DND-41 (cell line): ENCODE measurements around the gene HECW1.

ENCODE experiments used
- ATAC-seq: fragments of 200-7000 bp; cut with Tn5 transposase; 3 replicates; pipeline ENCODE4 v1.9.1; 2021; ENCODE audit warnings: low read depth; ENCODE audit not compliant: insufficient read depth
- DNase-seq: peaks from one replicate; pipeline ENCODE4 v3.0.0-alpha.2; 2020
- H2AFZ ChIP-seq: 2 replicates; pipeline ENCODE4 v1.6.0; 2012; ENCODE audit warnings: low read depth, low read length
- H3K27ac ChIP-seq: 2 replicates; pipeline ENCODE4 v1.5.1; 2012; ENCODE audit warnings: low read length, inconsistent platforms
- H3K27me3 ChIP-seq: fragments of 200-600 bp; sonication (generic); 2 replicates; pipeline ENCODE4 v1.6.0; 2012; ENCODE audit warnings: low read length, mild to moderate bottlenecking, inconsistent platforms; ENCODE audit not compliant: insufficient read depth, poor library complexity
- H3K36me3 ChIP-seq: 2 replicates; pipeline ENCODE4 v1.5.1; 2012; ENCODE audit warnings: low read length, inconsistent platforms; ENCODE audit not compliant: insufficient read depth
- H3K4me1 ChIP-seq: 2 replicates; pipeline ENCODE4 v1.5.1; 2012; ENCODE audit warnings: mild to moderate bottlenecking, low read length; ENCODE audit not compliant: insufficient read depth
- H3K4me2 ChIP-seq: 2 replicates; pipeline ENCODE4 v1.6.0; 2012; ENCODE audit warnings: mild to moderate bottlenecking, moderate library complexity, low read length, inconsistent platforms; ENCODE audit not compliant: insufficient read depth
- H3K4me3 ChIP-seq, 2 experiments: fragments of 200-600 bp in 1 of 2; shearing (Covaris generic) in 1 of 2; 2 replicates each; pipeline ENCODE4 v1.5.1; 2012 to 2016; ENCODE audit warnings: inconsistent platforms in 2 of 2, low read length in 2 of 2, mild to moderate bottlenecking in 2 of 2, low read depth in 1 of 2, moderate library complexity in 1 of 2
- H3K79me2 ChIP-seq: 2 replicates; pipeline ENCODE4 v1.6.0; 2012; ENCODE audit warnings: low read length, inconsistent platforms; ENCODE audit not compliant: insufficient read depth
- H3K9ac ChIP-seq: 2 replicates; pipeline ENCODE4 v1.6.0; 2012; ENCODE audit warnings: low read depth, mild to moderate bottlenecking, inconsistent platforms, low read length, moderate library complexity
- H3K9me3 ChIP-seq: 2 replicates; pipeline ENCODE4 v1.5.1; 2012; ENCODE audit warnings: low read length, moderate library complexity, mild to moderate bottlenecking, inconsistent platforms; ENCODE audit not compliant: insufficient read depth, severe bottlenecking
- H4K20me1 ChIP-seq: 2 replicates; pipeline ENCODE4 v1.6.0; 2012; ENCODE audit warnings: low read length; ENCODE audit not compliant: insufficient read depth
- CTCF ChIP-seq: IDR thresholded peaks from 2 replicates; pipeline ENCODE4 v1.5.1; 2012; ENCODE audit warnings: borderline replicate concordance, low read length, moderate library complexity, mild to moderate bottlenecking; ENCODE audit not compliant: poor library complexity, severe bottlenecking; ENCODE audit errors: extremely low read depth
- EZH2 ChIP-seq: IDR thresholded peaks from 3 replicates; pipeline ENCODE4 v1.6.1; 2012; ENCODE audit warnings: borderline replicate concordance, low read depth, mild to moderate bottlenecking, moderate library complexity, low read length, inconsistent platforms; ENCODE audit not compliant: severe bottlenecking

Gene HECW1

DNA sequence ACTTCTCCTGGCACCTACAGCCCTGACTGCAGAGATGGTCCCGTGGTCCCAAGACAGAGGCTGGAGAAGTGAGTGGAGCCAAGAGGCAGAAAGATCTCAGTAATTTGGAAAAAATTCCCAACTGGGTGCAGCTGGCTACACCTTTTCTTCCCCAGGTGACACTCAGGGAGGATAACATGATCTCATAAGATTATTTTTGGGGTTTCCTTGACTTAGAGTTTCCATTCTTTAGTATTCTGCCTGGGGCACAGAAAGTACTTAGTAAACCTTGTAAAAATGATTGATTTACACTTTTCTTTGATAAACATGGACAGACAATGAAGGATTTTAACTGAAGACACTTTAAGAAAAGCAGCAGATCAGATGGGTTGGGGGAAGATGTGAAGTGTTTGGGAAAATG, 38.6 kb downstream of the HECW1 start:
- Histone ChIP-seq H2AFZ (no peak overlapping the region), H4K20me1 (no peaks in the 10 kb centered on the region), H3K27ac (no peak overlapping the region), H3K9me3 (no peaks in the 10 kb centered on the region), H3K4me3 (no peak overlapping the region), H3K9ac (no peak overlapping the region), H3K27me3 (peaks cover 17% of the 10 kb centered on the region), H3K79me2 (no peaks in the 10 kb centered on the region), H3K4me2 (no peak overlapping the region), H3K36me3 (no peaks in the 10 kb centered on the region), H3K4me1 (no peaks in the 10 kb centered on the region)
- TF ChIP-seq EZH2 (no peak), CTCF (no peak)
- no peak for ATAC-seq
- no peak for DNase-seq

- Histone ChIP-seq H4K20me1 (no peaks in the 10 kb centered on the region), H3K9ac (no peak overlapping the region), H3K9me3 (no peaks in the 10 kb centered on the region), H3K79me2 (no peaks in the 10 kb centered on the region), H3K4me2 (no peak overlapping the region), H3K27me3 (peaks cover 11% of the 10 kb centered on the region), H3K36me3 (no peaks in the 10 kb centered on the region), H3K27ac (no peak overlapping the region), H2AFZ (no peak overlapping the region), H3K4me3 (no peak overlapping the region), H3K4me1 (no peaks in the 10 kb centered on the region)
- TF ChIP-seq CTCF (no peak), EZH2 (no peak)
- no peak for ATAC-seq
- DNase-seq: no peak
These were observed 40.2 kb downstream of the HECW1 start for GRCh38 chr7:43152696-43153095.

DNA sequence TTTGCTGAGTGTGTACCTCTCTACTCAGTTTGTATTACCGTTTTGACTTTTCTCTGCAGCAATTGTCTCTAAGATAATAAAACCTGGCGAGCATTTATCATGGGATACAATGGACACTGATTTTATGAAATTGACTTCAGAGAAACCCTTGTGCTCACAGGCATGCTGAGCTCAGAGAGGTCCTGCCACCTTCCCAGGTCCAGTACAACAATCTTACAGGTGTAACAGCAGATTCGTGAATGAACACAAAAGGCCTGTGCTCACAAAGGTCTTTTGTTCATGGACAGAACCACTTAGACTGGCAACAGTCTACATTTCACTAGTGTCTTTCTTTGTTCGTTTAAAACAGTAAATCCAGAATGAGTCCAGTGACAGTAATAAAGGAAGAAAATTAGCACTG, 43.2 kb downstream of the HECW1 start:
- DNase-seq: no peak
- Histone ChIP-seq H3K4me1 (no peaks in the 10 kb centered on the region), H3K36me3 (no peaks in the 10 kb centered on the region), H4K20me1 (no peaks in the 10 kb centered on the region), H3K79me2 (no peaks in the 10 kb centered on the region), H3K27me3 (peaks cover 10% of the 10 kb centered on the region), H3K9ac (no peak overlapping the region), H2AFZ (no peak overlapping the region), H3K9me3 (no peaks in the 10 kb centered on the region), H3K4me2 (no peak overlapping the region), H3K4me3 (no peak overlapping the region), H3K27ac (no peak overlapping the region)
- no peak for ATAC-seq
- TF ChIP-seq CTCF (no peak), EZH2 (no peak)

GRCh38 chr7:43163885-43164284, 51.4 kb downstream of the HECW1 start:
- no peak overlapping the region for H3K4me2 ChIP-seq
- ATAC-seq: no peak

More at GRCh38 chr7:43163885-43164284, 51.4 kb downstream of the HECW1 start:
- H4K20me1 ChIP-seq: no peaks in the 10 kb centered on the region
- H3K79me2 ChIP-seq: no peaks in the 10 kb centered on the region
- no peak for TF ChIP-seq EZH2
- no peak for TF ChIP-seq CTCF
- no peaks in the 10 kb centered on the region for H3K4me1 ChIP-seq
- no peaks in the 10 kb centered on the region for H3K36me3 ChIP-seq
- H3K4me3 ChIP-seq: no peak overlapping the region
- H3K9me3 ChIP-seq: no peaks in the 10 kb centered on the region
- H3K9ac ChIP-seq: no peak overlapping the region
- H3K27ac ChIP-seq: no peak overlapping the region
- no peak overlapping the region for H2AFZ ChIP-seq
- no peak for DNase-seq
- no peaks in the 10 kb centered on the region for H3K27me3 ChIP-seq
